Measurements from ENCODE around the gene SGCA. TPM values are rescaled to one million over a fixed set of nuclear protein-coding genes. Genes with fewer than 3 reads are reported as not detected.

SGCA gene
- total and polyA plus RNA-seq, 7 donors = 2.5 to 80.1 (median 27.3) TPM

DNA sequence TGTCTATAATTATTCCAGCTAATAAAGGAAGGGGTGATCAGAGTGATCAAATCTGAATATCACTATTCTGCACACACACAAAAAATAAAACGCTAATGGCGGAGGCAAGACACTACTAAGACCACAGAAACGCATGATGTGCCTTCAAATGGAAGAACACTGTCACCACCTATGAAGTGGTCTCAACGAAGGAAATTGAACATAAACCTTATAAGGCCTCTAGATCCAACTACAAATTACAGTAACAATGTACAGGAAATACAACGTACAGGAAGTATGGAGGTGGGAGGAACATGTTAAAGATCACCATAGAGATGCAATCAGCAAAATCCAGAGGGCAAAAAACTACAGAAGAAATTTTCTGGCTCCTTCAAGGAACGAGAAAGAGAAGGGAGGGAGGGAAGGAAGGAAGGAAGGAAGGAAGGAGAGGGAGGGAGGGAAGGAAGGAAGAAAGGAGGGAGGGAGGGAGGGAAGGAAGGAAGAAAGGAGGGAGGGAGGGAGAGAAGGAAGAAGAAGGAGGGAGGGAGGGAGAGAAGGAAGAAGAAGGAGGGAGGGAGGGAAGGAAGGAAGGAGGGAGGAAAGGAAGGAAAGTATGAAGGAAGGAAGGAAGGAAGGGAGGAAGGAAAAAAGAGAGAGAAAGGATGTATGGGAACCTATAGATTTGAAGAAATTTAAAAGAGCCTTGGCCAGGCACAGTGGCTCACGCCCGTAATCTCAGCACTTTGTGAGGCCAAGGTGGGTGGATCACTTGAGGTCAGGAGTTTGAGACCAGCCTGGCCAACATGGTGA is 3.1 kb upstream of the SGCA start:
- DNase-seq = no peak
- intact Hi-C loops (cut with DNase I) = loop anchor here (5.0 kb wide), 1 partner anchor 45 kb away; no protein-coding TSS in a partner anchor
- no peaks in the 10 kb centered on the region for H3K9me3 ChIP-seq
- no peak overlapping the region for H3K27ac ChIP-seq
- no peak overlapping the region for H3K4me3 ChIP-seq
- TF ChIP-seq POLR2A (IDR thresholded peaks at IDR 0.05) (no peak), EP300 (IDR thresholded peaks at IDR 0.05) (no peak), POLR2AphosphoS5 (IDR thresholded peaks at IDR 0.05) (no peak)
- TF ChIP-seq, protein P1, sequence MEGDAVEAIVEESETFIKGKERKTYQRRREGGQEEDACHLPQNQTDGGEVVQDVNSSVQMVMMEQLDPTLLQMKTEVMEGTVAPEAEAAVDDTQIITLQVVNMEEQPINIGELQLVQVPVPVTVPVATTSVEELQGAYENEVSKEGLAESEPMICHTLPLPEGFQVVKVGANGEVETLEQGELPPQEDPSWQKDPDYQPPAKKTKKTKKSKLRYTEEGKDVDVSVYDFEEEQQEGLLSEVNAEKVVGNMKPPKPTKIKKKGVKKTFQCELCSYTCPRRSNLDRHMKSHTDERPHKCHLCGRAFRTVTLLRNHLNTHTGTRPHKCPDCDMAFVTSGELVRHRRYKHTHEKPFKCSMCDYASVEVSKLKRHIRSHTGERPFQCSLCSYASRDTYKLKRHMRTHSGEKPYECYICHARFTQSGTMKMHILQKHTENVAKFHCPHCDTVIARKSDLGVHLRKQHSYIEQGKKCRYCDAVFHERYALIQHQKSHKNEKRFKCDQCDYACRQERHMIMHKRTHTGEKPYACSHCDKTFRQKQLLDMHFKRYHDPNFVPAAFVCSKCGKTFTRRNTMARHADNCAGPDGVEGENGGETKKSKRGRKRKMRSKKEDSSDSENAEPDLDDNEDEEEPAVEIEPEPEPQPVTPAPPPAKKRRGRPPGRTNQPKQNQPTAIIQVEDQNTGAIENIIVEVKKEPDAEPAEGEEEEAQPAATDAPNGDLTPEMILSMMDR (IDR thresholded peaks at IDR 0.05) = no peak
- H3K27me3 ChIP-seq = no peaks in the 10 kb centered on the region
- H3K36me3 ChIP-seq = no peaks in the 10 kb centered on the region
- H3K4me1 ChIP-seq = peaks cover 2 to 49% (median 37%) of the 10 kb centered on the region in 4 donors
- 61 to 71% methylated on average over 8 of the region's 8 CpGs for WGBS, 2 donors

DNA sequence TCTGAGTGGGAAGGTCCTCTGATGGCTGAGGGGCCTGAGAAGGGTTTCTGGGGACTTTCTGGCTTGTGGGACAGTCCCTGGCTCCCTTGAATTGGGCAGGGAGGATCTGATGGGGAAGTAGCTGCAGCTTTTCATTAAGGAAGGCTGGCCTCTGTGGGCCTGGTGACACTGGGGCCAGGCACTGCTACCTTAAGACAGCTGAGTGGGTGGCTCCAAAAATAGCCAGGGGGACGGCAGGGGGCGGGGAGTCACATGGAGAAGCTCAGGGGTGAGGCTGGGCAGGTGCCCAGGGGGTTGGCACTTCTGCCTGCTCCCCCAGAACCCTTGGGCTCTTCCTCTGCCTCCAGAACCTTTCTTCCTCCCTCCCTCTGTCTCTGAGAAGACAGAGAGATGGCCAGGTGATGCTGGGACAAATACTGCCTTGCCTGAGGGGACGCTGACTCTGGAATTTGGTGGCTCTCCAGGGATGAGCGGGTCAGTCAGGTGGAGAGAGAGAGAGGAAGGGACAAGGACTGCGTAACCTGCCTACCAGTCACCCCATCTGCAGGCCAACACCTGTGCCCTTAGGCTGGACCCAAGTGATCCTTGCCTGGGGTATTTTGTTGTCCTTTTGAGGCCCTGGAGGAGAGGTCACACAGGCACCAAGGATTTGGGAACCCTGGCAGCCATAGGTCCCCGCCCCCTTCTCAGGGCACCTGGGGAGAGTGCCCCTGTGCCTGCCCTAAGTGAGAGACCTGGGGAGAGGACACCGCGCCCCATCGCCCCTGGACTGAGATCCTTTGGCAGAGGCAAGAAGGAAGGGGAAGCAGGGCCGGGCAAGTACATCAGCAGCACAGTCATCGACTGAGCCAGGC is 1.7 kb upstream of the SGCA start:
- WGBS, 2 donors = 80 to 81% methylated on average over 11 of the region's 11 CpGs
- H3K36me3 ChIP-seq = no peaks in the 10 kb centered on the region
- H3K27ac ChIP-seq = no peak overlapping the region
- H3K4me1 ChIP-seq = peaks cover 2 to 63% (median 51%) of the 10 kb centered on the region in 4 donors
- no peak for DNase-seq
- no peaks in the 10 kb centered on the region for H3K27me3 ChIP-seq
- intact Hi-C loops (cut with DNase I) = loop anchor here (5.0 kb wide), 1 partner anchor 47 kb away; no protein-coding TSS in a partner anchor
- no peaks in the 10 kb centered on the region for H3K9me3 ChIP-seq
- TF ChIP-seq, protein P1 (IDR thresholded peaks at IDR 0.05) = no peak
- TF ChIP-seq EP300 (IDR thresholded peaks at IDR 0.05) (no peak), POLR2AphosphoS5 (IDR thresholded peaks at IDR 0.05) (no peak), POLR2A (IDR thresholded peaks at IDR 0.05) (no peak)
- H3K4me3 ChIP-seq = no peak overlapping the region

DNA sequence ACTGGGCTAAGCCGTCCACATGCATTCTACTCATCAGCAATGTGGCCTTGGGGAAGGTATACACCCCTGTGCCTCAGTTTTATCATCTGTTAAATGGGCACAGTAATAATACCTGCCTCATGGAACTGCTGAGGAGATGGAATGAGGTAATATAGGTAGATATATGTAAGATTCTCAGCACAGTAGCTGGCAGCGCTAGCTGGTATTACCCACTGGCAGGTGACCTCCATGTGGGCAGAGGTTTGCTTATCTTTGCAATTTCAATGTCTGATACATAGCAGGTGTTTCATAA is 1.2 kb upstream of the SGCA start:
- Histone ChIP-seq H3K27ac (peak overlapping the region in 1 of 4 donors; percentile 94), H3K36me3 (no peaks in the 10 kb centered on the region), H3K4me3 (no peak overlapping the region), H3K27me3 (no peaks in the 10 kb centered on the region), H3K9me3 (no peaks in the 10 kb centered on the region), H3K4me1 (peaks cover 2 to 69% (median 56%) of the 10 kb centered on the region in 4 donors)
- TF ChIP-seq EP300 (IDR thresholded peaks at IDR 0.05) (no peak), POLR2A (IDR thresholded peaks at IDR 0.05) (no peak), POLR2AphosphoS5 (IDR thresholded peaks at IDR 0.05) (no peak)
- TF ChIP-seq, protein P1 (IDR thresholded peaks at IDR 0.05) = no peak
- intact Hi-C loops (cut with DNase I) = loop anchor here (5.0 kb wide), 1 partner anchor 47 kb away; no protein-coding TSS in a partner anchor
- no peak for DNase-seq
- 94 to 98% methylated on average over 2 of the region's 2 CpGs for WGBS, 2 donors

DNA sequence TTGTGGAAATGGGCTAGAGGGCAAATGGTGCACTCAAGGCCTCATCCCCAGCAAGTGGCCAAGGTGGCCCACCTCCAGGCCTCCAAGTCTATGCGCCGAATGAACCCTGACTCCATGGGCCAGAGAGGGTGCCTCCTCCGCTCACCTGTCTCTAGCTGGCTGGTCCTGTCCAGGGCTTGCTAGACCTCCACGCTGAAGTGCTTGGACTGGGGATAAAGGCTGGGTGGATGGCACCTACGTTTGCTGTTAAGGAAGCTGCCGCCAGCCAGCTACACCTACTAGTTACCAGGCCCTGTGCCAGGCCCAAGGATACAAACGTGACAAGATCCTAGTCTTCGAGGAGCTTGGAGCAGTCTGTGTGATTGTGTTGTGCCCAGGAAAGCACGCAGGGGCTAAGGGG is 739 bp upstream of the SGCA start:
- DNase-seq = no peak
- intact Hi-C loops (cut with DNase I) = no loop called here
- Histone ChIP-seq H3K36me3 (peaks cover 0 to 3% (median 1%) of the 10 kb centered on the region in 4 donors), H3K27ac (peak overlapping the region; percentile 89 to 94 (median 90)), H3K27me3 (no peaks in the 10 kb centered on the region), H3K4me1 (peaks cover 2 to 71% (median 58%) of the 10 kb centered on the region in 4 donors), H3K9me3 (no peaks in the 10 kb centered on the region), H3K4me3 (peak overlapping the region in 2 of 4 donors; percentile 51 to 57)
- WGBS, 2 donors = 87 to 91% methylated on average over 9 of the region's 9 CpGs
- no peak for TF ChIP-seq POLR2A (IDR thresholded peaks at IDR 0.05)
- TF ChIP-seq, protein P1 (IDR thresholded peaks at IDR 0.05) = no peak
- TF ChIP-seq POLR2AphosphoS5 (IDR thresholded peaks at IDR 0.05) = no peak
- TF ChIP-seq EP300 (IDR thresholded peaks at IDR 0.05) = no peak
